GM12801 (cell line): Measurements from ENCODE around the gene PSMD1.

Experiments
- CTCF ChIP-seq: IDR thresholded peaks from one replicate; pipeline ENCODE4 v1.5.1; 2011; ENCODE audit warnings: control low read depth; ENCODE audit not compliant: insufficient read length; ENCODE audit errors: extremely low read depth

PSMD1 gene

DNA sequence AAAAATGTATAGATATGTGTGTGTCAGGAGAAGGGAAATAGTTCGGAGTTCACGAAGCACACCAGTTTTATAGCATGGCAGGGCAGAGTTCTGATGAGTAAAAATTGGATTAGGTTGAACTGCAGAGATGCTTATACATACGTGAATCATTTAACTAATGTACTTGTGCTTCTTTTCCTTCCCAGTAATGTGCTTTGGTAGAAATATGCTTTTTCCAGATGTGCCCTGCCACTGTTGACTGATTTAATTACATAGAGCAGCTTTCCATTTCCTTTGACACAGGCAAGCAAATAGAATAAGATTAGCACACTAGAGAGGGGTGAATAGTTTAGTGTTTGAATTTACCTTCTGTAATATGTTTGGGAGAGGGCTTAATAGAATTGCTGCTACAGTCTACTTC lies 112.8 kb downstream of the PSMD1 start:
- no peak for TF ChIP-seq CTCF

GRCh38 chr2:231170055-231170454 lies 113.4 kb downstream of the PSMD1 start:
- no peak for TF ChIP-seq CTCF

DNA sequence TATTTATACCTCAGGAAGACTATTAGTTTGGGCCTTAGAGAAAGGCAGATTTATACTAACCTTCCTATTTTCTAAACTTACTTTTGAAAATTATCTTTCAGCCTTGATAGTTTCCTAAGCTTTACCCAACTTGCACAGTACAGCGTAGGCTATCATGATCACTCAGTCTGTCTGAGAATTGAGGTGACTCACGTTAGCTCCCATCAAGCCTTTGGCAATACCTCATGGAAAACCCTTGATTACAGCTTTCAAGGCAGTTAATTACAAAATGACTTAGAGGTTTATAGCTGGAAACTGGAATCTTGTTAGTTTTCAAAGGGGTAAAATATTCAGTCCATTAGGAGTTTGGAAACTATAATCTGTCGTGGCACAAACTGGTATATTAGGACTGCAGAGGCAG lies 115.4 kb downstream of the PSMD1 start:
- TF ChIP-seq CTCF: no peak

- TF ChIP-seq CTCF: no peak
Observed at GRCh38 chr2:231174211-231174651, 117.6 kb downstream of the PSMD1 start.

- TF ChIP-seq CTCF: no peak
Observed at GRCh38 chr2:231176066-231176465, 119.4 kb downstream of the PSMD1 start.

DNA sequence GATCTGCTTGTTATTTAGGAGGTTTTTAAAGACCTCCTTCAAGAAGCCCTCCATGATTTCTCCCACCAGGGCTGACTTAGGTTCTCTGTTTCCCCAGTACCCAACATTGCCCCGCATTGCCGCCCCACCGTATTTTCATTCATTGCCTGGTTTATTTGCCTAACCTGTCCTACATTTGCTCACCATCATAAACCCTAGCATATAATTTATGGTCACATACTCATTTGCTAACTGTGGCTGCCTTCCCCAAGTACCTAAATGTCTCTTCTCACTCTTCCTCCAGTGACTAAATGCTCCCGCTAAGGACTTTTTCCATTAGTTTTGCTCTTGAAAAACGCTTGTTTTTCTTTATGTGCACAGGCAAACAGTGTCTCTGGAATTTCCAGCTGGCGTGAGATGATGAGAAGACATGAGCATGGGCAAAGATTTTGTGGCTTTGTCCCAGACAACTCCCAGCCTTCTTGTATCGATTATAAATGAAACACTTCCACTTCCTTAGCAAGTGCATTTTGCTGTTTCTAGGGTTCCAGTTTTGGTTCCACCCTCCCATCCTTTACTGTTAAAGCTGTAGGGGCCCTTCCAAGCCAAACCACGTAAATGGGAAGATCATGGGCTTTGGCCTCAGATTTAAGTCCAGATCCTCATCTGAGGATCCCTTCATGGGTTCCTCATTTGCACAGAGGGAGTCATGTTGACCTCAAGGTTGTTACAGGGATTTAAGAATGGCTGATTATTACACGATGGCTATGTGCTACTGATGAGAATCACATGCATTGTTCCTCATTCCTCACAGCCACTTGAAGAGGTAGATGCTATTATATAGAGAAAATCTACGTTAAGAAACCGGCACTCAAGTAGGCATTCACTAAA lies 120.7 kb downstream of the PSMD1 start:
- no peak for TF ChIP-seq CTCF

- no peak for TF ChIP-seq CTCF
Observed at GRCh38 chr2:231181860-231182512, 125.3 kb downstream of the PSMD1 start.
